SW480 (cell line): Measurements from ENCODE around the gene YTHDC1.
"Not testable (repeated sequence)": the region's sequence is repeated elsewhere in the genome, so short reads cannot be mapped to it uniquely, and the experiment has no call there.

Source experiments
- DNase-seq: peaks from one replicate; pipeline ENCODE4 v3.0.0-alpha.2; 2016; ENCODE audit warnings: low spot score

YTHDC1 gene

GRCh38 chr4:68349649-68350360 is at the start of gene YTHDC1:
TSS of gene YTHDC1 (minus strand) at chr4:68350090. CDS start at chr4:68349753, 337 bp downstream.
- DNase-seq, result peak; percentile 85

GRCh38 chr4:68399306-68399705 is 49.4 kb upstream of the YTHDC1 start:
- DNase-seq, result no peak

GRCh38 chr4:68396756-68397155 is 46.9 kb upstream of the YTHDC1 start:
- no peak for DNase-seq

- DNase-seq, result no peak
Measured at GRCh38 chr4:68391436-68391835, 41.5 kb upstream of the YTHDC1 start.

GRCh38 chr4:68390205-68390935 is 40.5 kb upstream of the YTHDC1 start:
- DNase-seq, result no peak

GRCh38 chr4:68389386-68389913 is 39.6 kb upstream of the YTHDC1 start:
- not testable (repeated sequence) for DNase-seq

- no peak for DNase-seq
Measured at GRCh38 chr4:68388347-68388865, 38.5 kb upstream of the YTHDC1 start.

- no peak for DNase-seq
Measured at GRCh38 chr4:68385267-68385666, 35.4 kb upstream of the YTHDC1 start.

GRCh38 chr4:68383115-68383514 is 33.2 kb upstream of the YTHDC1 start:
- no peak for DNase-seq

- DNase-seq, result no peak
Measured at GRCh38 chr4:68378226-68378625, 28.3 kb upstream of the YTHDC1 start.

- peak; percentile 53 for DNase-seq
Measured at GRCh38 chr4:68375667-68376559, 26.0 kb upstream of the YTHDC1 start.

- DNase-seq, result no peak
Measured at GRCh38 chr4:68373513-68373912, 23.6 kb upstream of the YTHDC1 start.

GRCh38 chr4:68372588-68372987 is 22.7 kb upstream of the YTHDC1 start:
- DNase-seq, result no peak

GRCh38 chr4:68369142-68369805 is 19.4 kb upstream of the YTHDC1 start:
- peak; percentile 12 for DNase-seq

GRCh38 chr4:68368691-68369131 is 18.8 kb upstream of the YTHDC1 start:
- DNase-seq, result no peak

- DNase-seq, result no peak
Measured at GRCh38 chr4:68367835-68368234, 17.9 kb upstream of the YTHDC1 start.

- DNase-seq, result no peak
Measured at GRCh38 chr4:68366600-68366999, 16.7 kb upstream of the YTHDC1 start.

- DNase-seq, result no peak
Measured at GRCh38 chr4:68365068-68365467, 15.2 kb upstream of the YTHDC1 start.

GRCh38 chr4:68361146-68361589 is 11.3 kb upstream of the YTHDC1 start:
- peak; percentile 9 for DNase-seq

GRCh38 chr4:68360231-68360968 is 10.5 kb upstream of the YTHDC1 start:
- no peak for DNase-seq

GRCh38 chr4:68359508-68359907 is 9.6 kb upstream of the YTHDC1 start:
- DNase-seq, result no peak
